NCI-H345 (cell line): ENCODE results near the gene COA1.
"Not testable (repeated sequence)": the region's sequence is repeated elsewhere in the genome, so short reads cannot be mapped to it uniquely, and the experiment has no call there.

ENCODE experiments used
- DNase-seq: peaks from one replicate; lab custom pipeline; 2025; lab: John Stamatoyannopoulos, UW

Gene COA1

GRCh38 chr7:43687866-43688265 lies 41.5 kb downstream of the COA1 start:
- DNase-seq = not testable (repeated sequence)

- no peak for DNase-seq
Observed at GRCh38 chr7:43686991-43687390, 42.3 kb downstream of the COA1 start.

- no peak for DNase-seq
Observed at GRCh38 chr7:43680736-43681135, 48.6 kb downstream of the COA1 start.

GRCh38 chr7:43679210-43680068 lies 49.9 kb downstream of the COA1 start:
- no peak for DNase-seq

- DNase-seq = no peak
Observed at GRCh38 chr7:43678315-43678714, 51.0 kb downstream of the COA1 start.

GRCh38 chr7:43677864-43678263 lies 51.5 kb downstream of the COA1 start:
- DNase-seq = no peak

- DNase-seq = no peak
Observed at GRCh38 chr7:43674559-43675436, 54.5 kb downstream of the COA1 start.

- DNase-seq = not testable (repeated sequence)
Observed at GRCh38 chr7:43673243-43673976, 55.9 kb downstream of the COA1 start.

GRCh38 chr7:43671521-43671920 lies 57.8 kb downstream of the COA1 start:
- DNase-seq = no peak

GRCh38 chr7:43669286-43670081 lies 59.8 kb downstream of the COA1 start:
- no peak for DNase-seq

- no peak for DNase-seq
Observed at GRCh38 chr7:43668035-43668434, 61.3 kb downstream of the COA1 start.

GRCh38 chr7:43666938-43667337 lies 62.4 kb downstream of the COA1 start:
- no peak for DNase-seq

- no peak for DNase-seq
Observed at GRCh38 chr7:43664681-43665080, 64.6 kb downstream of the COA1 start.

- no peak for DNase-seq
Observed at GRCh38 chr7:43660141-43660540, 69.2 kb downstream of the COA1 start.

GRCh38 chr7:43659549-43659896 lies 69.8 kb downstream of the COA1 start:
- no peak for DNase-seq

GRCh38 chr7:43658718-43659548 lies 70.4 kb downstream of the COA1 start:
- DNase-seq = no peak

GRCh38 chr7:43656997-43657396 lies 72.3 kb downstream of the COA1 start:
- no peak for DNase-seq

- DNase-seq = no peak
Observed at GRCh38 chr7:43655584-43655983, 73.7 kb downstream of the COA1 start.

- DNase-seq = no peak
Observed at GRCh38 chr7:43653891-43654504, 75.3 kb downstream of the COA1 start.

- no peak for DNase-seq
Observed at GRCh38 chr7:43653466-43653865, 75.9 kb downstream of the COA1 start.
